Posterior vena cava (tissue), 2 donors: ENCODE data around the gene PAQR5. TPM values are rescaled to one million over a fixed set of nuclear protein-coding genes. Genes with fewer than 3 reads are reported as not detected.

Experiments used
- DNase-seq: peaks from one replicate; pipeline ENCODE4 v3.0.0-alpha.2; 2020; ENCODE audit warnings: low spot score
- intact Hi-C, 2 donors: fragments of 100-400 bp; cut with DNase I; formaldehyde crosslinking; loops; one replicate each; pipeline versions ENCODE4 v1.14.1 to v1.14.2; 2022 to 2023
- total RNA-seq, 2 donors: library from RNA; stranded (reverse); fragmentation: NEBNext Ultra II Directional; extraction: Animal tissue kit (Norgen Biotek cat#: 25700); gene quantifications; one replicate each; pipeline ENCODE4 v1.2.1, GENCODE V29; 2021
- donor health status: DM: yes; HTN: yes; CAD: no.
- donor health status: DM: yes; HTN: yes; CAD: no.

Gene PAQR5
- total RNA-seq, 2 donors from 2014 or later, result 0.29 to 1.2 TPM

GRCh38 chr15:69308949-69309348 lies 10.2 kb downstream of the PAQR5 start:
- intact Hi-C loops, result no loop called here
- no peak for DNase-seq

GRCh38 chr15:69311319-69311721 lies 12.6 kb downstream of the PAQR5 start:
- intact Hi-C loops, result no loop called here
- DNase-seq, result peak; percentile 23

- intact Hi-C loops, result no loop called here
- DNase-seq, result peak; percentile 22
These were observed 14.8 kb downstream of the PAQR5 start for GRCh38 chr15:69313432-69314000.

GRCh38 chr15:69314131-69314530 lies 15.4 kb downstream of the PAQR5 start:
- peak; percentile 77 for DNase-seq

GRCh38 chr15:69314736-69315135 lies 16.0 kb downstream of the PAQR5 start:
- peak; percentile 67 for DNase-seq
- intact Hi-C loops, result no loop called here

More at GRCh38 chr15:69314131-69314530, 15.4 kb downstream of the PAQR5 start:
- intact Hi-C loops, result no loop called here

- DNase-seq, result peak; percentile 50
- intact Hi-C loops, result no loop called here
These were observed 16.8 kb downstream of the PAQR5 start for GRCh38 chr15:69315402-69316110.

- peak; percentile 26 for DNase-seq
- intact Hi-C loops, result no loop called here
These were observed 17.6 kb downstream of the PAQR5 start for GRCh38 chr15:69316291-69316690.

- no peak for DNase-seq
- intact Hi-C loops, result no loop called here
These were observed 18.7 kb downstream of the PAQR5 start for GRCh38 chr15:69317392-69317841.

- DNase-seq, result no peak
- intact Hi-C loops, result no loop called here
These were observed 19.3 kb downstream of the PAQR5 start for GRCh38 chr15:69318033-69318432.

- intact Hi-C loops, result loop anchor here in 1 of 2 donors (5.0 kb wide), 1 partner anchor 1533 kb away; the partner anchor contains the start of gene LARP6
- peak; percentile 66 for DNase-seq
These were observed 21.0 kb downstream of the PAQR5 start for GRCh38 chr15:69319384-69320375.

GRCh38 chr15:69320977-69321554 lies 22.4 kb downstream of the PAQR5 start:
- intact Hi-C loops, result loop anchor here in 1 of 2 donors (5.0 kb wide), 1 partner anchor 1531 kb away; the partner anchor contains the start of gene LARP6
- no peak for DNase-seq

- intact Hi-C loops, result loop anchor here in 1 of 2 donors (5.0 kb wide), 1 partner anchor 1528 kb away; the partner anchor contains the start of gene LARP6
- DNase-seq, result no peak
These were observed 25.2 kb downstream of the PAQR5 start for GRCh38 chr15:69323893-69324430.

- intact Hi-C loops, result loop anchor here in 1 of 2 donors (5.0 kb wide), 1 partner anchor 1528 kb away; the partner anchor contains the start of gene LARP6
- DNase-seq, result no peak
These were observed 25.9 kb downstream of the PAQR5 start for GRCh38 chr15:69324565-69324964.

- no peak for DNase-seq
- intact Hi-C loops, result no loop called here
These were observed 26.8 kb downstream of the PAQR5 start for GRCh38 chr15:69325456-69325971.

GRCh38 chr15:69328080-69328479 lies 29.4 kb downstream of the PAQR5 start:
- DNase-seq, result no peak
- intact Hi-C loops, result no loop called here

GRCh38 chr15:69328739-69329138 lies 30.0 kb downstream of the PAQR5 start:
- intact Hi-C loops, result no loop called here

GRCh38 chr15:69337138-69337537 lies 38.4 kb downstream of the PAQR5 start:
- DNase-seq, result no peak
- intact Hi-C loops, result no loop called here

More at GRCh38 chr15:69328739-69329138, 30.0 kb downstream of the PAQR5 start:
- no peak for DNase-seq

GRCh38 chr15:69338535-69339213 lies 40.0 kb downstream of the PAQR5 start:
- intact Hi-C loops, result no loop called here
- no peak for DNase-seq
